Dendritic cell treated with granulocyte-macrophage colony-stimulating factor and Interleukin-4, amounts not matched to agents 40 ng/mL and 50 ng/mL, for 4 days (primary cell): ENCODE data around the gene SEM1.

Experiments
- H3K27ac Mint-ChIP-seq: one replicate; pipeline ENCODE4 v1.8.0; 2022; ENCODE audit warnings: mild to moderate bottlenecking, mixed read lengths
- H3K27me3 Mint-ChIP-seq: one replicate; pipeline ENCODE4 v1.8.0; 2022; ENCODE audit warnings: mild to moderate bottlenecking, mixed read lengths
- H3K36me3 Mint-ChIP-seq: one replicate; pipeline ENCODE4 v1.8.0; 2022; ENCODE audit warnings: low read depth, mixed read lengths
- H3K4me1 Mint-ChIP-seq: one replicate; pipeline ENCODE4 v1.8.0; 2022; ENCODE audit warnings: low read depth, mixed read lengths
- H3K4me3 Mint-ChIP-seq: one replicate; pipeline ENCODE4 v1.8.0; 2022; ENCODE audit warnings: mild to moderate bottlenecking, moderate library complexity, mixed read lengths
- H3K9me3 Mint-ChIP-seq: one replicate; pipeline ENCODE4 v1.8.0; 2022; ENCODE audit warnings: mixed read lengths
- intact Hi-C: fragments of 100-400 bp; cut with micrococcal nuclease; formaldehyde crosslinking; loops from one replicate; pipeline ENCODE4 v1.15.0; 2022

The SEM1 gene

GRCh38 chr7:96694082-96694481, 15.6 kb downstream of the SEM1 start:
- intact Hi-C loops: no loop called here
- Mint-ChIP-seq H3K27me3 (no peaks in the 10 kb centered on the region), H3K36me3 (peaks cover 31% of the 10 kb centered on the region), H3K4me3 (no peak overlapping the region), H3K27ac (no peak overlapping the region), H3K9me3 (no peaks in the 10 kb centered on the region), H3K4me1 (peaks cover 5% of the 10 kb centered on the region)

DNA sequence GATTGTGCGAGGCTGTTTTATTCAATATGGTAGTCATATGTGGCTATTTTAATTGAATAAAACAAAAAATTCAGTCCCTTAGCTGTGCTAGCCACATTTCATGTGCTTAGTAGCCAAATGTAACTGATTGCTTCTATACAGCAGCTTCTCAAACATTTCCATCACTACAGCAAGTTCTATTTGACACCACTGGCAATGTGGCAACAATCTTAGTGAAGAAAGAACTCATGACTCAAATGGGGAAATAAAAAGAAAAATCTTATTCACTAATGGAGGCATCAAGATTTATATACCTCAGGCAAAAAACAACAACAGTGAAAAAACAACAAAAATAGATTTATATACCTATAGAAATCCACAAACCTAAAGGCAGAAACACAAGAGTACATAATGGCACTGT, 17.9 kb downstream of the SEM1 start:
- Mint-ChIP-seq H3K27me3 (no peaks in the 10 kb centered on the region), H3K27ac (no peak overlapping the region), H3K9me3 (no peaks in the 10 kb centered on the region), H3K4me1 (peaks cover 10% of the 10 kb centered on the region), H3K4me3 (no peak overlapping the region), H3K36me3 (peaks cover 43% of the 10 kb centered on the region)
- intact Hi-C loops: no loop called here

DNA sequence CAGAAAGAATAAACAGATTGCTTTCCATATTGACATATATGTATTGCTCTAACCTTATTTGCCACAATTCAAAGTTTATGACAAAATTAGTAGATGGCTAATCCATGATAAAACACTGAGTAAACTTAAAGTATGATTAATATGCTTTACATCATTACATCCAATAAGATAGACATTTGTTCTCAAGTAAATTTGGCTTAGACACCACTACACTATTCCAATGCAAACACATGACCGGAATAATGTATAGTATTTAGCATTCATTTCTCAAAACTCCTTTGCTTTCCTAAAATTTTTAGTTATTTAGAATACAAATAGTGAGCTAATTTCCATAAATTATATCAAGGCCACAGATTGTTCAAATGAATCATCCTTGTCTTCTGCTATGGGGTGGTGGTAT, 20.2 kb downstream of the SEM1 start:
- Mint-ChIP-seq H3K27ac (no peak overlapping the region), H3K36me3 (peaks cover 43% of the 10 kb centered on the region), H3K4me3 (no peak overlapping the region), H3K4me1 (peaks cover 20% of the 10 kb centered on the region), H3K27me3 (no peaks in the 10 kb centered on the region), H3K9me3 (peaks cover 6% of the 10 kb centered on the region)
- intact Hi-C loops: no loop called here

DNA sequence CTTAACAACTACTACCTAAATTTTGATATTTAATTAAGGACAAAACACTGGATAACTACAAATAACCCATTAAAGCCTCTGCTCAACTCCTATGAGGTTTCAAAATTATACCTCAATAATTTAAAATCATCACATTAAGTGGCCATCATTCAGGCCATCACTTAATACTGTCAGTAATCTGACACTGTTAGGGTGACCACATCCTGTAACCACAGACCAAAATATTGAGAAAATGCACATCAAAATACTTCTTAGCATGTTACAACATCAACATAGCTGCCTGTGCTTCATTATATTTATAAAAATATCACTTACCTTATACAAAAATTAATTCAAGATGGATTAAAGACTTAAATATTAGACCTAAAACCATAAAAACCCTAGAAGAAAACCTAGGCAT, 23.3 kb downstream of the SEM1 start:
- peaks cover 58% of the 10 kb centered on the region for H3K36me3 Mint-ChIP-seq
- peaks cover 20% of the 10 kb centered on the region for H3K4me1 Mint-ChIP-seq
- no peak overlapping the region for H3K4me3 Mint-ChIP-seq
- H3K27me3 Mint-ChIP-seq: no peaks in the 10 kb centered on the region
- intact Hi-C loops: no loop called here
- peaks cover 20% of the 10 kb centered on the region for H3K9me3 Mint-ChIP-seq
- no peak overlapping the region for H3K27ac Mint-ChIP-seq

DNA sequence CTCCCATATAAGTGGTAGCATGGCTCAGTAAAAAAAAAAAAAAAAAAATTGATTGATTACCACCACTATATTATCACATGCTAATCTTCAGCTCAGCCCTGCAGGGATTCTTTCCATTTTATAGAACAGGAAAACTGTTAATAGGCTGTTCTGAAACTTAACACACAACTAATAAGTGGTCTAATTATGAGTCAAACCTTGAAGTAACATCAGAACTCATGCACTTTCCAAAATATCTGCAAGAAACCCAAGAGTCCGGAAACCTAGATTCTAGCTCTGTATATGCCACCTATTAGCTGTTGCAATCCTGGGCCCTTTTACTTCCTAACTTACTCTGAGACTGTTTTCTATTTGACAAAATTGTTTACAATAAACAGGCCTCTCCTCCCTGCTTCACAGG, 23.9 kb downstream of the SEM1 start:
- peaks cover 53% of the 10 kb centered on the region for H3K36me3 Mint-ChIP-seq

GRCh38 chr7:96685353-96685752, 24.3 kb downstream of the SEM1 start:
- intact Hi-C loops: no loop called here
- Mint-ChIP-seq H3K9me3 (peaks cover 20% of the 10 kb centered on the region), H3K4me1 (peaks cover 20% of the 10 kb centered on the region), H3K27me3 (no peaks in the 10 kb centered on the region), H3K27ac (no peak overlapping the region), H3K4me3 (no peak overlapping the region), H3K36me3 (peaks cover 49% of the 10 kb centered on the region)

More for the DNA sequence above, 23.9 kb downstream of the SEM1 start:
- H3K4me1 Mint-ChIP-seq: peaks cover 20% of the 10 kb centered on the region
- H3K27me3 Mint-ChIP-seq: no peaks in the 10 kb centered on the region
- H3K4me3 Mint-ChIP-seq: no peak overlapping the region
- peaks cover 20% of the 10 kb centered on the region for H3K9me3 Mint-ChIP-seq
- intact Hi-C loops: no loop called here
- no peak overlapping the region for H3K27ac Mint-ChIP-seq

GRCh38 chr7:96679886-96680285, 29.8 kb downstream of the SEM1 start:
- H3K4me3 Mint-ChIP-seq: no peak overlapping the region
- H3K27me3 Mint-ChIP-seq: no peaks in the 10 kb centered on the region

DNA sequence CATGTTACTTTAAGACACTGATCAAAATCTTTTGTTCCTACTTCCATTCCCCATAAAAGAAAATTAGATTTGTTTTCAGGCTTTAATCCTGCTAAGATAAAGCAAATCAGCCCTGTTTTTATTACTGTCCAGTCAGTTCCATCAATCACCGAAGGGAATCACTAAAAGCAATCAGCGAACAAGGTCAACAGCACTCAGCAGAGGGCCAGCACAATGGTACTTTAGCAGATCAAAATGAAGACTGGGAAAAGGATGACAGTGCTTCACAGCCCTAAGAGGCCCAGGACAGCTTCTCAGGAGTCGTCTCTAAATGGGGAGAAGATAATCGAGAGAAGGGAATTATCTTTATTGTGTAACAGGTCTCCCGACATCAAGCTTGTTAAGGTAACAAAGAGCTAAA, 32.7 kb downstream of the SEM1 start:
- Mint-ChIP-seq H3K4me3 (no peak overlapping the region), H3K36me3 (peaks cover 18% of the 10 kb centered on the region), H3K9me3 (peaks cover 3% of the 10 kb centered on the region), H3K27me3 (no peaks in the 10 kb centered on the region), H3K4me1 (no peaks in the 10 kb centered on the region), H3K27ac (no peak overlapping the region)
- intact Hi-C loops: no loop called here

More at GRCh38 chr7:96679886-96680285, 29.8 kb downstream of the SEM1 start:
- no peak overlapping the region for H3K27ac Mint-ChIP-seq
- intact Hi-C loops: no loop called here
- peaks cover 34% of the 10 kb centered on the region for H3K36me3 Mint-ChIP-seq
- H3K4me1 Mint-ChIP-seq: peaks cover 3% of the 10 kb centered on the region
- H3K9me3 Mint-ChIP-seq: peaks cover 19% of the 10 kb centered on the region

DNA sequence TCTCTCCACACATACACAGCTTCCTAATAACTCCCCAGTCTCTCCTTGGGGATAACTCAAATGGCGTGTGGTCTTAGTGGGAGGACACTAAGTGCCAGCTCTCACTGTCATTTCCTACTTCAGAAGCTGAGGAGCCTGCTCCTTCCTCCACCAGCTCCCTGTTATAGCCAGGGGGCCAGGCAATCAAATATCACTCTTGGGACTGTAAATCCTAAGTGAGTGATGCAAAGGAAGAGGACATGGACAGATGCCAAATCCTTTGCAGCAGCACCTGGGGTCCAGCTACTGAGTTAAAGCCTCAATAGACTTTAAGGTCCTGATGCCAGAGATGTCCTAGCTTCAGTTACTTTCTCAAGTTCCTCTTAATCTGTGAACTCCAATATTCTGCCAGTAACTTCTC, 34.1 kb downstream of the SEM1 start:
- Mint-ChIP-seq H3K4me3 (no peak overlapping the region), H3K27ac (no peak overlapping the region), H3K36me3 (peaks cover 18% of the 10 kb centered on the region), H3K9me3 (no peaks in the 10 kb centered on the region), H3K4me1 (no peaks in the 10 kb centered on the region), H3K27me3 (no peaks in the 10 kb centered on the region)
- intact Hi-C loops: no loop called here

GRCh38 chr7:96674565-96674964, 35.1 kb downstream of the SEM1 start:
- no peaks in the 10 kb centered on the region for H3K27me3 Mint-ChIP-seq
- H3K4me1 Mint-ChIP-seq: no peaks in the 10 kb centered on the region
- no peak overlapping the region for H3K4me3 Mint-ChIP-seq
- intact Hi-C loops: no loop called here
- peaks cover 20% of the 10 kb centered on the region for H3K36me3 Mint-ChIP-seq
- no peak overlapping the region for H3K27ac Mint-ChIP-seq
- H3K9me3 Mint-ChIP-seq: no peaks in the 10 kb centered on the region

DNA sequence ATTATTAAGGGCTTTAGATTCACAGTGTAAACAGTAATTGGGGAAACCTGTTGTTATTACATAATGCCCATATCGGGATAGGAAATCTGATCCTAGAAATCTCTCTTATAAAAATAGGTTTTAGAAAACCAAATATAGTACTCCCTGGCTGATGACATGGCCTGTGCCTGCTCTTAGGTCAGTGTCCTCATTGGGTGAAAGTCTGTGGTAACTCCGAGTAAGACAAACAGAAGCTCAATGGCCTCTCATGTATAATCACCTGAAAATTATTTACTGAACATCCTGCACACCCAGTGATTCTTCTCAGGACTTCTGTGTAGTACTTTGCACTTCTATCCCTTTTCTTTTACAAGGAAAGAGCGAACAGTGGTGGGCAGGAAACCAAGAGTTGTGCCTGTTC, 37.8 kb downstream of the SEM1 start:
- intact Hi-C loops: no loop called here

GRCh38 chr7:96670338-96671289, 39.0 kb downstream of the SEM1 start:
- no peak overlapping the region for H3K4me3 Mint-ChIP-seq
- H3K4me1 Mint-ChIP-seq: no peaks in the 10 kb centered on the region
- H3K36me3 Mint-ChIP-seq: peaks cover 20% of the 10 kb centered on the region
- intact Hi-C loops: no loop called here
- no peaks in the 10 kb centered on the region for H3K27me3 Mint-ChIP-seq
- no peaks in the 10 kb centered on the region for H3K9me3 Mint-ChIP-seq
- no peak overlapping the region for H3K27ac Mint-ChIP-seq

More for the DNA sequence above, 37.8 kb downstream of the SEM1 start:
- Mint-ChIP-seq H3K27ac (no peak overlapping the region), H3K9me3 (no peaks in the 10 kb centered on the region), H3K4me3 (no peak overlapping the region), H3K27me3 (no peaks in the 10 kb centered on the region), H3K36me3 (peaks cover 20% of the 10 kb centered on the region), H3K4me1 (no peaks in the 10 kb centered on the region)

DNA sequence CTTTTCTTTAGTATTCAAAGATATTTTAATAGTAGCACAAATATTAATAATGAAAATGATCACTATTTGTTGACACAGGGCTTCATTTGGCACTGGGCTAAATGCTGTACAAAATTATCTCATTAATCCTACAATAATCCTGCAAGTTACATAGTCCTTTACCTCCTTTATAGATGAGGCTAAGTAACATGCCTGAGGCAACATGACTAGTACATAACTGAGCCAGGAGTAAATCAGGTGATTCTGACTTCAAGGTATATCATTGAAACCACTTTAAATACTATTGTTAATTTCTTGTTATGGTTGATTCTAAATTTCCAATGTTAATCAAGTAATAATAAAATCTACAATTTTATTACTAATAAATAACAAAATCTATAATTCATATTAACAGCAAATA, 39.8 kb downstream of the SEM1 start:
- Mint-ChIP-seq H3K4me1 (no peaks in the 10 kb centered on the region), H3K4me3 (no peak overlapping the region), H3K27ac (no peak overlapping the region), H3K9me3 (no peaks in the 10 kb centered on the region), H3K36me3 (peaks cover 20% of the 10 kb centered on the region), H3K27me3 (no peaks in the 10 kb centered on the region)
- intact Hi-C loops: no loop called here

DNA sequence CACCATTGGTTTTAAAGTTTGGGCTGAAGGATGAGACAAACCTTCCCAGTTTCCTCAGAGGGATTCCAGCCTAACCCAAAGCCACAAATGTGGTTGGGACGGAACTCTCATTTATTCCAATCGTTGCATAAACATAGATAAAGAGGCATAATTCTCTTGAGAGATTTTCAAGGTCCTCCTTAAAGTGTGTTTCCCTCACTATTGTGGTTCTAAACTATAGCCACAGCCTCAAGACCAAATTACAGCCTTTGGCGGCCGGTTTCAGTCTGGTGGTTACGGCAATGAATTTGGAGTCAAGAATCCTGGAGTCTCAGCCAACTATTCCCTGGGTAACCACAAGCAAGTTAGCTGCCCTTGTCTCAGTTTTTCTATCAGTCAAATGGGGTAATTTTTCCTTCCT, 42.6 kb downstream of the SEM1 start:
- Mint-ChIP-seq H3K4me1 (peaks cover 6% of the 10 kb centered on the region), H3K9me3 (no peaks in the 10 kb centered on the region), H3K27me3 (no peaks in the 10 kb centered on the region), H3K4me3 (no peak overlapping the region), H3K36me3 (peaks cover 7% of the 10 kb centered on the region), H3K27ac (no peak overlapping the region)
- intact Hi-C loops: no loop called here

- peaks cover 4% of the 10 kb centered on the region for H3K36me3 Mint-ChIP-seq
Observed at GRCh38 chr7:96665689-96666088, 44.0 kb downstream of the SEM1 start.

More at GRCh38 chr7:96665689-96666088, 44.0 kb downstream of the SEM1 start:
- Mint-ChIP-seq H3K4me3 (no peak overlapping the region), H3K4me1 (peaks cover 6% of the 10 kb centered on the region), H3K27ac (no peak overlapping the region), H3K27me3 (no peaks in the 10 kb centered on the region), H3K9me3 (no peaks in the 10 kb centered on the region)
- intact Hi-C loops: no loop called here
